ENCODE results near the gene LCN1.
A peak's percentile ranks its signal among the peaks of the same experiment; 100 is the strongest.
"Not testable (repeated sequence)": the region's sequence is repeated elsewhere in the genome, so short reads cannot be mapped to it uniquely, and the experiment has no call there.

LCN1 gene

DNA sequence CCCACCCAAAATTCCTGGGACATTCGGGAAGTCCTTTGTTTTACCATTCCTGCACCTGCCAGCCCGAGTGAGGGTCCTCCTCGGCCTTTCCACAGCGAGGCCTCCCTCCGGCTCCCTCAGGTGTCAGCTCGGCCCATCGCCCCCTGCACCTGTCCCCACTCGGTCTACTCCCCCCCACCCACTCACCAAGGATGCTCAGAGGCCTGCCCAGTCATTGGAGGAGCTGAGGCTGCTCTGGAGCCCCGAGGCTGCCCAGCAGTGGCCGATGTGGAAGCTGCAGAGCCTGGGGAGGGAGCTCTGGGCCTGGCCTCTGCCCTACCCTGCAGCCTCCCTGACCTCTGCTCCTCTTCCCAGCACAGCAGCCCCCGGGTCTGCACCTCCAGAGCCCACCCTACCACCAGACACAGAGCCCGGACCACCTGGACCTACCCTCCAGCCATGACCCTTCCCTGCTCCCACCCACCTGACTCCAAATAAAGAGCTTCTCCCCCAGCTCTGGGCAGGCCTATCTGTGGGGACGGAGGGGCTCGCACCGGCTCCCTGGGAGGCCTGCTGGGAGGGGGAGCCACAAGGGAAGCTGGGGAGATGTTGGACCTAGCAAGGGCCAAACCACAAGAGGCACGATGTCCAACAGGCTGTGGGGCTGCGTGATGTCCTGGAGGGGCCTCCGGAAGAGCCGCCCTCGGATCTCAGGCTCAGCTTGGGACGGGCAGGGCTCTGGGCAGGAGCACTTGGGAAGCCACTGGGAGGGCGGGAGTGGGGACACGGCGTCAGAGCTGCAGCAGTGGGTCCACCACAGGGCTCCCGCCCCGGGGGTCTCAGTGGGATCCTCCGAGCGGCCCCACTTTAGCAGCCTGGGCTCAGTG lies 28.5 kb downstream of the LCN1 start:
- not testable (repeated sequence) for DNase-seq

DNA sequence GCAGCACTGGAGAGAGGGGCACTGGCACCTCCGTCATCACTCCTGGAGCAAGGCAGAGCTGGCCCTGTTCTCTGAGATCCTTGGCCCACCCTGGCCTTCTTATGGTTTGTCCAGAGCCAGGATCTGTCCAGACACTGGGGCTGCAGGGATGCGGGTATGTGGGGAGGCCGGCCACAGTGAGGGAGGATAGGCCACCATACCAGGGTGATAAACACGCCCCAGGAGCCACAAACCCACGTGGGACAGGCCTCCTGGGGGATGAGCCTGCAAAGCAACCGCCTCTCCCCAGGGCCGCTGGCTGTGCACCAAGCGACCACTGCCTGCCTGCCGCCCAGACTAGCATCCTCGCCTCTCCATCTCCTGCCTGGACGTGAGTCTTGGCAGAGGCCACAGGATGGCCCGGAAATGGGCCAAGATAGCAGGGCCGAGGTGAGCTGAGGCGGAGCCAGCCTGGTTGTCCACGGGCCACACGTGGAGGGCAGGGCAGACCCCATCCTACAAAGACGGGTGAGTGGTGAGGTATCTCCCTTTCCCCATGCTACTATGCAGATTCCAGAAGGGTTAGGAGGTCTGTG lies 29.2 kb downstream of the LCN1 start:
- DNase-seq: no peak

DNA sequence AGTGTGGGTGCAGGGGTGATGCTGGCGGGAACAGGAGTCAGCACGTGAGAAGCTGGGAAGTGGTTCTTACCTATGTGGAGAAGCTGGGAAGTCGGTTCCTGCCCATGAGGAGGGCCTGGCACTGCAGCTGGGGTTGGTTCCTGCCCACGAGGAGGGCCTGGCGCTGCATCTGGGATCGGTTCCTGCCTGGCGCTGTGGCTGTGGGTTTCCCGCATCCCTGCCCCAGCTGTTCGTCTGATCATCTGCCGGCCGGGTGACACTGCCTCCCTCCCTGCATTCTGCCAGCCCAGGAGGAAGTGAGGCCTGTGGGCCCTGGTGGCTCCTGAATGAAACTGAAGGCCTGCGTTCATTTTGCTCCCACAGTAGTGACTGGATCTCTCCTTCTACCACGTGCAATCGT lies 29.8 kb downstream of the LCN1 start:
- peak in 1 of 3 donors; percentile 9 for DNase-seq

DNA sequence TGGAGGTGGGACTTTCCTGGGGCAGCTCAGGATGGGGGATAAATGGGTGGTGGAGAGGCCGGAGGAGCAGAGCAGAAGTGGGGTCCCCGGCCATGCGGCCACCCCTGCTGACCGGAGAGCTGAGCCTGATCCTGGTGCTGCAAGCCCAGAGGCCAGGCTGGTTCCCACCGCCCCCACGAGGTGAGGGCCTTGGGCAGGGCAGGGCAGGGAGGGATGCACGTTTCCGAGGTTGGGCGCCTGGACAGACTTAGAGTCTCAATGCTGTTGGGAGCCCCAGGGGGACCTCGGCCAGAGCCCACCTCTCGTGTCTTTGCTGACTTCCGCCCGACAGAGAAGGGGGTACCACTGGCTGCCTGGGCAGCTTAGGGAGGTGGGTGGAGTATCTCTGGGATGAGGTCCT lies 30.2 kb downstream of the LCN1 start:
- no peak for DNase-seq

DNA sequence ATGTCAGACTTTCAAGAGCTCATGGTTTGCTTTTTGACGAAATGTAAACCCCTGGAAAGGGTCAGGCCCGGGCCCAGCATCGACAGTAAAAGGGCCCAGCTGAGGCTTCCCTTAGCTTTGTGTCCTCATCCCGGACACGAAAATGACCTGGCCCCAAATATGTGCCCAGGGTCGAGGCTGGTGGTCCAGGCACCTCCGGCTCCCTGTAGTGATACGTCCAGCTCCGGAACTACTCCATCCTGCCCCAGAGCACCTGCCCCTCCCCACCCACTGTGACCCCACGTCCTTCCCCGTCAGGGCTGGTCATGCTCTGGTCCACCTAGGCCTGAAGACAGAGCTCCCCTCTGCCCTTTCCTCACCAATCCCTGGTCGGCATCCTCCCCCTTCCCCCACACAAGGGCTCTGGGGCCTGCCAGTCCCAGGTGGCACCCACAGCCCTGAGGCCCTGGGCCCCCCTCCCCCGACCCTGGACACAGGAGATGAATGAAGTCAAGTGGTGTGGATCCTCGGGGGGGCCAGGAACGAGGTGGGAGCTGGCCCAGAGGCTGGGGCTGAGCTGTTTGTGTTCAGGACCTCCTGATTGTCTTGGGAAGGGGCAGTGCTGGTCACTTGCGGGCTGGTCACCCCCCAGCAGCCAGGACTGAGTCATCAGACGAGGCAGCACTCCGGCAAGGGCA lies 30.9 kb downstream of the LCN1 start:
- DNase-seq: no peak

DNA sequence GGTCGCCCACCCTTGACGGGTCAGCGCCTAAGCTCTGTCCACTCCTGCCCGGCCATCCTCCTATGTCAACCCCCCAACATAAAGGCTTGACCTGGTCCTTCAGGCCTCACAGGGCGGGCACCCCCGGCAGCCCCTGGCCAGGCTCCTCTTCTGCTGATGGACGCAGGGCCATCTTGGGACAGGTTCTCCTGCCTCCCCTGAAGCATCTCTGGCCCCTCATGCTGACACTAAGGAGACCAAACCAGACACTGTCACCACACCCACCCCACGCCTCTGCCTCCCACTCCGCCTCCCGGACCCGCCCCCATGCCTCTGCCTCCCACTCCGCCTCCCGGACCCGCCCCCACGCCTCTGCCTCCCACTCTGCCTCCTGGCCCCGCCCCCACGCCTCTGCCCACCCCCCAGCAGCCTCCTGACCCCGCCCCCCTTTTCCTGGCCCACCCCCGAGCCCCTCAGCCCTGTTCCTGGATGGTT lies 31.5 kb downstream of the LCN1 start:
- DNase-seq: no peak

DNA sequence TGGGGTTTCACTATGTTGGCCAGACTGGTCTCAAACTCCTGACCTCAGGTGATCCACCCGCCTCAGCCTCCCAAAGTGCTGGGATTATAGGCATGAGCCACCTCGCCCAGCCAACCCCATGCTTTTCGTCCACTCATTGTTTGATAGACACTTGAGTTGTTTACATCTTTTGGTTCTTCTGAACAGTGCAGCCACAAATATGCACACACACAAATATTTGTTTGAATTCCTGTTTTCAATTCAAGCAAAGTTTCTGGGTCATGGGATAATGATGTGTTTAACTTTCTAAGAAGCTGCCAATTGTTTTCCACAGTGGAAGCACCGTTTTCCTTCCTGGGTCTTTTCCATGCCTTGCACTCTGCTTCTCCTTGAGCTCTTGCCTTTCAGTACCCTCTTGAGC lies 33.5 kb downstream of the LCN1 start:
- no peak for DNase-seq

DNA sequence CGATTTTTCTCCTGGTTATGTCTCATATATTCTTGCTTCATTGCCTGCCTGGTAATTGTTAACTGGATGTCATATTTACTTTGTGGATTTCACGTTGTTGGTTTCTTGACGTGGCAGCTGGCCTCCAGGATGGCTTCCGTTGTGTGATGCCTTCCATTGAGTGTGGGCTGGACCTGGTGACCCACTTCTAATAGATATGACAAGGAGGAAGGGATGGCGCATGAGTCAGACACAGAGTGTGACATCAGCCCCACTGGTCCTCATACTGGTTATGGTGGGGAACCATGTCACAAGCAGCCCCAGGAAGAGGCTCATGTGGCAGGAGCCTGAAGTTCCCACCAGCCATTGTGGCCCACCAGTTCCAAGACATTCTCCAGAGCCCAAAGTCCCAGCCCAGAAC lies 34.0 kb downstream of the LCN1 start:
- DNase-seq: peak; percentile 20 to 30 (median 30)

DNA sequence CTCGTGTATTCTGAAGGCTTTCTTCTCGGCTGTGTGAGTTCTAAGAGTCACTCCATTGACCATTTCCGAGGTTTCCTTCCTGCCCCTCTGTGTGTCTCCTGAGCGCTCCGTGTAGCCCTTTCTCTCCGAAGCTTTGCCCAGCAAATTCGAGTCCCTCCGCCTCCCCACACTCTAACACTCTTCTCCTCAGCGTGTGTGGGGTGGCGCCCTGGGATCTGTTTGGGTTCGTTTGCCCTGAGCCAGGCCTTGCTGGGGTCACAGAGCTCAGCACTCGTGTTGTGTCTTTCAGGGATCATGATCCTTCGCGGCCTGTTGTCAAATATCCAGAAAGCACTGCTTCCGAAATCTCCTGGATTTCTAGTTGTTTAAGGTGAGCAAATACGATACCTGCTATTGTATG lies 34.7 kb downstream of the LCN1 start:
- DNase-seq: no peak

DNA sequence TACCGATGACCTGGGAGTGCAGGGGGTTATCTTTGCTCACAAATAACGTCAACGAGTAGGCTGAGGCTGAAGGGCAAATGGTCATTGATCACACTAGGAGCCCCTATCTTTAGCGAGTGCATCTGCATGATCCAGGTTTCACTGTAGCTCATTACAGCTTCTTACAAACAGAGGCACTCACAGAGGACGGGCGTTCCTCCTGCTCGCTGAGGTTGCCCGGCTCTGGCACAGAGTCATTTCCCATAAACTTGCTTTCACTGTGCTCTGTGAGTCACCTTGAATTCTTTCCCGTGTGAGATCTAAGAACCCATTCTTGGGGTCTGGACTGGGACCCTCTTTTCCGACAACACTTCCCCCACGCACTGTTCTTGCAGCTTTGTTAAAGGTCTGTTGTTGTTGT lies 38.4 kb downstream of the LCN1 start:
- no peak for DNase-seq

DNA sequence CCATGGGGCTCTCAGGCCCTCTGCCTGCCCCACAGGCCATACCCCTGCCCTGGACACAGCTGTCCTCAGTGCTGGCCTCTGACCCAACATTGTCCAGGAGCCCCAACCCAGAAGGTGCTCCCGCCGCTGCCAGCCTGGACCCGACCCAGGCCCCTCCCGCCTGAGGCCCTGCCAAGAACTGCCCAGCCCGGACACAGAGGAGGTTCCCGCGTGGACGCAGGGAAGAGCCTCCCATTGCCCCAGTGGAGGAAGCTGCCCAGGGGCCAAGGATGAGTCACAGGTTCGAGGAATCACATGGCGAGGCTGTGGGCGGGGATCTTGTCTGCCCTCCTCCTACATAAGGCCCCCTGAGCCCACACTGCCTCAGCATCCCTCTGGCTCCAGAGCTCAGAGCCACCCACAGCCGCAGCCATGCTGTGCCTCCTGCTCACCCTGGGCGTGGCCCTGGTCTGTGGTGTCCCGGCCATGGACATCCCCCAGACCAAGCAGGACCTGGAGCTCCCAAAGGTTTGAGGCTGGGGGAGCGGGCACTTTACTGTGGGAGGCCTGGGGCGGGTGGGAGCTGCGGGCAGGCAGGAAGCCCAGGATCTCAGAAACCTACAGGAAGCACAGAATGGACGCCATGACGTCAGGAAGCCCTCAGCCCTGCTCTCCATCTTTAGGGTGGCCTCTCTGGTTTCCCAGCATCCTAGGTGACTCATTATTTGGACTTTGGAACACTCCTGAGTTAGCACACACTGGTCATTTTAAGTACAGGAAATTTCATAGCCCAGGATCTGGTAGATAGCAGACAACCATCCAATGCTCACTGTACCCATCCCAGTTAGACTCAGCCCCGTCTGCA lies 40.4 kb downstream of the LCN1 start, which contains the start of gene PAEP:
PAEP (plus strand) TSS at position 366 of the 844 bp plus-strand sequence.
- peak; percentile 26 to 37 (median 30) for DNase-seq

DNA sequence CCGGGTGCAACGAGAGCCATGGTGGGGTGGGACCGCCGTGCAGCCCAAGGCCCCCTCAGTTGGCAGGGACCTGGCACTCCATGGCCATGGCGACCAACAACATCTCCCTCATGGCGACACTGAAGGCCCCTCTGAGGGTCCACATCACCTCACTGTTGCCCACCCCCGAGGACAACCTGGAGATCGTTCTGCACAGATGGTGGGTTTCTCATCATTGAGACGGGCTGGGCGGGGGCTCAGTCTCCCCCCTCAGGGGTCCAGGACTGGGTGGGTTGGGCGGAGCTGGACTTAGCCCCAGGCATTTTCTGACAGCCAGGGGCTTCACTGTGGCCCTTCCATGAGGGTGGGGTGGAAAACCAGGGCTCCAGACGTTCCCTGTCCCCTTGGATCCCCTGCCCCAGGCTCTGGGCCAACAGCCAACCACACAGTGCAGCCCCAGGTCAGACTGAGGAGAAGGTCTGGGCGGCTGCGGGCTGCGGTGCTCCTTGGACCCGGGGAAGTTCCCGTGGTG lies 41.0 kb downstream of the LCN1 start:
- DNase-seq: no peak

DNA sequence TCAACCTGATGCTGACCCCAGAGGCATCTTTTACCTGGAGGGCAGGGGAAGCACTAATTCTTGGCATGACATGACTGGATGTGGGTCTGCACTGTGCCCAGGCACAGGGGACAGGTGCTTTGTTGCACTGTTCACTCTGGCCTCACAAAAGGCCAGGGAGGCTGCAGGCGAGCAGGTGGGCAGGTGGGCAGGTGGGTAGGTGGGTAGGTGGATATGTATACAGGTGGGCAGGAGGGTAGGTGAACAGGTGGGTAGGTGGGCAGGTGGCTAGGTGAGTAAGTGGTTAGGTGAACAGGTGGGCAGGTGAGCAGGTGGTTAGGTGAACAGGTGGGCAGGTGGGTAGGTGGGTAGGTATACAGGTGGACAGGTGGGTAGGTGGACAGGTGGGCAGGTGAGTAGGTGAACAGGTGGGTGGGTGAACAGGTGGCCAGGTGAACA lies 41.8 kb downstream of the LCN1 start:
- DNase-seq: no peak

DNA sequence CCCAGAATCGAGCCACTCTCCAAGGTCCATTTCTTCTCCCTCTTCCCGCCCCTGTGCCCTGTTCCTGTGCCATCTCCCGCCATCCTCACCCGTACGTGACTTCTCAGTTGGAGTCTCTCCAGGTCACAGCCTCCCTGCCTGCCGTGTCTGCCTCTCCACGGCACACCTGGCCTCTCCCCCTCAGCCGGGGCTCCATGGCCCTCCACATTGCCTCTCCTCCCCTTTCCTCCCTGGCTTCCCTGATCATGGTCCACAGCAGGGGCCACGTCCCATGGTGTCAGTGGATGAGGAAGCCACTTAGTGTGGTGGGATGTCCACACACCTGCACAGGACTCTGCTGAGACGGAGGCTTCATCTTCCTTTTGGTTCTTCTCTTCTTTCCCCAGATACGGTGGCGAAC lies 42.6 kb downstream of the LCN1 start:
- DNase-seq: no peak

DNA sequence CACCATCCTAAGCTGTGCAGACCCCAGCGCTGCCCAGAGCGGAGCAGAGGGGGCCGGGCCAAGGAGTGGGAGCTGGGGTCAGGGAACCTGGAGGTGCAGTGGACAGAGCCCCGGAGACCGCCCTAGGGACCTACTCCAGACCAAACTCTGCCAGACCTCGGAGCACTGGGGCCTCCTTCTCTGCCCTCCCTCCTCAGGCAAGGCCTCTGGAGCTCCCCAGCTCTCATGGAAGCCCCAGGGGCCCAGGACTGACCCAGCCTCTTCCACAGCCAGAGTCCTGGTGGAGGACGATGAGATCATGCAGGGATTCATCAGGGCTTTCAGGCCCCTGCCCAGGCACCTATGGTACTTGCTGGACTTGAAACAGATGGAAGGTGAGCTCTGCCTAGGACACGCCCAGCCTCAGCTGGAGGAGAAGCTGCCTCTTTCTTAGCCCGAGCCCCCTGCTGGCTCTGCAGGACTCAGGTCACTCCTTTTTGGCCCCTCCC lies 43.9 kb downstream of the LCN1 start:
- DNase-seq: no peak

DNA sequence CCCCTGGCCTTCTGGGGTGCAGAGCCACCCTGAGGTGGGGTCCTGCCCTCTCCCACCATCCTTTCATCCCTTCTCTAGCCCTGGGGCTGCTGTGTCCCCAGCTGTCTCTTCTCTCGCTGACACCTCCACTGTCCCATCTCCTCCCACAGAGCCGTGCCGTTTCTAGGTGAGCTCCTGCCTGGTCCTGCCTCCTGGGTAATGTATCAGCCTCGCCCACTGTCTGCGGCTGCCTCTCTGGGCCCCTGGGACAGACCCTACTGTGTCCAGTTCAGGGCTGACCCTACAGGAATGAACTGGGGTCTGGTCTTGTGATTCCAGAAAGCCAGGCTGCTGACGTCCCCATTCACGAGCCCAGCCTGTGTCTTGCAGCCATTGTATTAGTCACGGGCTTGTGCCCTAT lies 44.4 kb downstream of the LCN1 start:
- no peak for DNase-seq

DNA sequence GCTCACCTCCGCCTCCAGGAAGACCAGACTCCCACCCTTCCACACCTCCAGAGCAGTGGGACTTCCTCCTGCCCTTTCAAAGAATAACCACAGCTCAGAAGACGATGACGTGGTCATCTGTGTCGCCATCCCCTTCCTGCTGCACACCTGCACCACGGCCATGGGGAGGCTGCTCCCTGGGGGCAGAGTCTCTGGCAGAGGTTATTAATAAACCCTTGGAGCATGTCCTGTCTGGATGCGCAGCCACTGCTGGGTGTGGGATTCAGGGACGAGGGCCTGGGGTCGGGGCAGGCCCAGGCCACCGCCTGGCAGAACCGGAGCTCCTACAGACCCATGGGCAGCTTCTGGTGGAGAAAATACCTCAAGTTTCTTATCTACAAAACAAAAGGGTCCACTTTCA lies 45.3 kb downstream of the LCN1 start:
- DNase-seq: no peak

DNA sequence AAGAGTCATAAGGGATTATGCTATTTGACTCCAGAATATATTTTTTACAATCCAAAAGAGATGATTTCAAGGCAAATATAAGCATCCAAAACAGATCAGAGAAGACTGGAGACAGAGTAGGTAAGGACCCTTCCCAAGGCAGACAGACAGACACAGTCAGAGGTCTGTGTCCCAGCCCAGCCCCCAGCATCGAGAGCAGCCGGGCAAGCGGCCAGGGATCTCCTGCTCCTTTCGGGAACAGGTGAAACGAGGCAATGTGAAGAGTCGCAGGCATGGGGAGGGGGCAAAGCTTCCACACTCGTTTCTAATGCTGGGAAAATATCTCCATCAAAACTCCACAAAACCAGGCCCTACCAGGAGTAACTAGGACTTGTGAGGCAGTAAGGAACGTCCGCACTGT lies 46.1 kb downstream of the LCN1 start:
- DNase-seq: no peak

DNA sequence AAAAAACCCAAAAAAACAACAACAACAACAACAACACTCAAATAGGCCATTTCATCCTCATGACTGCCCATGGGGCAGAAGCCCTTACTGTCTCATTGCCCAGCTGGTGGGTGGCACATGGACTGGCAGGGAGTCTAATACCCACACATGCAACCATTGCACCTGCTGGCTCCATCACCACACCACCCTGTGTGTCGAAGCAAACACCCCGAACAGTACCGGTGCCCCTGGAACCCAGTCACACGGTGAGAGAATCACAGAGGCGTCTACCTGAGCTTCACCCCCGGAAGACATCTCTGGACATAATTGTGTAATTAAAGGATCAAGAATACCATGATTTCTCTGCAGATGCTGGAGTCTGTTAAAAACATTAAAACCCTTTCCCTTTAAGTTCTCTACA lies 46.8 kb downstream of the LCN1 start:
- no peak for DNase-seq

DNA sequence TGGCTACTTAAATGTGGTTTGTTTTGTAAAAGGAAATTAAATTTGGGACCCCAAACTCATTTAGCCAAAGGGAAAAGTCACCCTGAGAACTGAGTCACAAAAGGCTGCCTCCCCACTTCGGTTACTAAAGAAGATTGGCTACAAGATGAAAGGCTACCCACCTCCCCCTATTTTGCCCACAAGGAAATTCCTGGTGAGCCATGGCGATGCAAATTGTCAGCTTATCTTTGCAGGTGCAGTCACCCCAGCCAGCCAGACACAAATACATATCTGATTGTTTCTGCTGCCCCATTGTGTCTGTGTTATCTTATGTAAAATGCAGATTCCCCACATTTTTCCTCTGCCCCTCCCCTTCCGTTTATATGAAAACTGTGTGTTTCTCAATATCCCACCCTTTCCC lies 49.2 kb downstream of the LCN1 start:
- DNase-seq: no peak

DNA sequence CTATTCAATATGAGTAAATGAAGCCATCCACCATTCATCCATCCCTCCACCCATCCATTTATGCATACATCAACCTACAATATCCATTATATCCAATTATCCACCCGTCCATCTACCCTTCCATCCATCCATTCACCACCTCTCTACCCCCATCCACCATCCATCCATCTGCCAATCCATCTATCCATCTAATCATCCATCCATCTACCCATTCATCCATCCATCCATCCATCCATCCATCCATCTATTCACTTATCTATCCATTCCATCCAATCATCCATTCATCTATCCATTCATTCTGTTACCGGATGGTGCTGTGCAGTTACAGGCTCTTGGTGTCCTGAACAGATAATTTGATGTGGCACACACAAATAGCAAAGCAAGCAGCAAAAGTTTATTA lies 51.0 kb downstream of the LCN1 start:
- DNase-seq: no peak

DNA sequence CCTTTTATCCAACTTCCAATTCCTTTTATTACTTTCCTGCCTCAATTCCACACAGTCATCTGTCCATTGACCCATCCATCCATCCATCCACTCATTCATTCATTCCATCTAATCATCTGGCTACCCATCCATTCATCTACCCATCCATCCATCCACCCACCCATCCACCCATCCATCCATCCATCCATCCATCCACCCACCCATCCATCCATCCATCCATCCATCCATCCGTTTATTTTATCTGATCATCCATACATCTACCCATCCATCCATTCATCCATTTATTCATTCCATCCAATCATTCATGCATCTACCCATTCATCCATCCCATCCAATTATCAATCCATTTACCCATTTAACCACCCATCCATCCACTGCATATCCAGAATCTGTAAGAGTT lies 51.9 kb downstream of the LCN1 start:
- DNase-seq: no peak

DNA sequence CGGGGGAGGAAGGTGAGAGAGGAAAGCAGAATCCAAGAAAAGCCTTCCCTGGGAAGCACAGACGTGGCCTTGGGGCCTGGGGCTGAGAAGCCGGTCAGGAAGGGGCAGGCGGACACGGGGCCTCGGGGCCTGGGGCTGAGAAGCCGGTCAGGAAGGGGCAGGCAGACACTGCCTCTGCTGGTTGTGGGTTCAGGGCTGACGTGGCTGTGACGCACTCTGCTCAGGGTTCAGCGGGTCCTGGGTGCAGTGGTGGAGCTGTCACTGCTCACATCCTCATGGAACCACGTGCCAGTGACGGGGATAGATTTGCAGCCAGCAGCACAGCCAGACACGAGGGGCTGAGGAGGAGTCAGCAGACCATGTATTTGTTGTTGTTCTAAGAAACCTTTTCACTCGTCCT lies 53.1 kb downstream of the LCN1 start:
- DNase-seq: no peak
